Measurements from ENCODE around the gene GADD45A.

DNA sequence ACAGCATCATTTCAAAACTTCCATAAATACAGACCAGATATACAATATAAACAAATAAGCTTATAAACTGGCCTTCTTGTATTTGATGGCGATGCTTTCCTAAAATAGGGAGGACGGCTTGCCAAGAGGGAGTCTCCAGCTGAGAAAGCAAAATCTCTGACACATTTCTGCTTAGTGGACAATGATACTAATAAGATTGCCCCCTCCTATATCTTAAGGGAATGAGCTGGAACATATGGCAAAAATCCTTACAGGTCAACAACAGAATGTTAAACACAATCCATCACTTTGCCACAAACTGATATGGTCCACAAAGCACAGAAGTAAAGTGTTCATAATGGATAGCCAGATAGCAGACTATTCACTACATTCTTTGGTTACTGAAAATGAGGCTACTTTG, 7.1 kb upstream of the GADD45A start:
- TF ChIP-seq REST (IDR thresholded peaks at IDR 0.05; ENCODE audit: insufficient read depth in 1 of 2, low read depth in 2 of 2, low read length in 2 of 2): no peak
- TF ChIP-seq POLR2AphosphoS5 (IDR thresholded peaks at IDR 0.05; ENCODE audit: low read depth, low read length): no peak
- TF ChIP-seq SIN3A (IDR thresholded peaks at IDR 0.05; ENCODE audit: borderline replicate concordance, insufficient read depth, low read length): no peak
- TF ChIP-seq TAF1 (IDR thresholded peaks at IDR 0.05; ENCODE audit: borderline replicate concordance, insufficient read depth, low read length): no peak
- TF ChIP-seq FOXP2 (optimal IDR thresholded peaks at IDR 0.05; ENCODE audit: borderline replicate concordance, extremely low read depth, extremely low read length, insufficient read depth): no peak

All from PFSK-1 (cell line).